ENCODE data around the gene CPZ.

CPZ gene

GRCh38 chr4:8582016-8582415 lies 10.5 kb upstream of the CPZ start:
- Histone ChIP-seq H3K79me2 (ENCODE audit: low read length) (no peaks in the 10 kb centered on the region), H3K27ac (ENCODE audit: low read length) (no peak overlapping the region), H3K9ac (ENCODE audit: low read length) (no peak overlapping the region), H3K9me3 (replicated peaks; ENCODE audit: insufficient read depth, low read length) (no peaks in the 10 kb centered on the region), H3K4me1 (ENCODE audit: low read length) (no peaks in the 10 kb centered on the region), H3K9me2 (replicated peaks; ENCODE audit: insufficient read depth, low read length) (no peaks in the 10 kb centered on the region), H3K4me3 (ENCODE audit: low read length) (no peak overlapping the region), H3K27me3 (replicated peaks; ENCODE audit: insufficient read depth, low read length) (peaks cover 79% of the 10 kb centered on the region), H3F3A (ENCODE audit: insufficient read depth, low read length) (no peaks in the 10 kb centered on the region), H3K36me3 (replicated peaks; ENCODE audit: insufficient read depth, low read length) (no peaks in the 10 kb centered on the region), H2AFZ (ENCODE audit: low read length) (no peak overlapping the region), H4K20me1 (ENCODE audit: insufficient read depth, low read length) (no peaks in the 10 kb centered on the region), H3K4me2 (ENCODE audit: low read depth, low read length) (no peak overlapping the region)
- TF ChIP-seq CTCF (IDR thresholded peaks at IDR 0.05; ENCODE audit: low read length) (no peak), EZH2phosphoT487 (IDR thresholded peaks at IDR 0.05; ENCODE audit: low read length) (no peak), EZH2 (optimal IDR thresholded peaks at IDR 0.05; ENCODE audit: low read depth, low read length) (no peak)
- no peak for DNase-seq

DNA sequence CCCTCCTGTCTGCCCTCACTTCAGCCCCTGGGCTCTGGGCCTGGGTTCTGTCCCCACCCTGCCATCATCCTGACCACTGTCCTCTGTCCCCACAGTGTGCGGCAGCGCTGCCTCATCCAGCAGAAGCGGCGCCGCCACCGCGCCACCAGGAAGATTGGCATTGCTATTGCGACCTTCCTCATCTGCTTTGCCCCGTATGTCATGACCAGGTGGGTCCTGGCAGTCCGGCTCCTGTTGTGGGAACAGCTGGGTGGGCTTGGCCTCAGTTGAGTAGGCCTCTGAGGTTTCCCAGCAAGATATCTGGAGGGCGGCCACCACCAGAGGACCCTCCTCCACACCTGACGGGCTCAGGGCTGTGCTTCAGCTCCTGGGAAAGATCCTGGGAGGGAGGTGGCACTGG lies 10.1 kb upstream of the CPZ start:
- no peaks in the 10 kb centered on the region for H3K4me1 ChIP-seq (ENCODE audit: low read length)
- H2AFZ ChIP-seq (ENCODE audit: low read length) = no peak overlapping the region
- H3K9me3 ChIP-seq (replicated peaks; ENCODE audit: insufficient read depth, low read length) = no peaks in the 10 kb centered on the region
- H3K79me2 ChIP-seq (ENCODE audit: low read length) = no peaks in the 10 kb centered on the region
- no peak overlapping the region for H3K27ac ChIP-seq (ENCODE audit: low read length)
- H3F3A ChIP-seq (ENCODE audit: insufficient read depth, low read length) = no peaks in the 10 kb centered on the region
- H3K27me3 ChIP-seq (replicated peaks; ENCODE audit: insufficient read depth, low read length) = peaks cover 79% of the 10 kb centered on the region
- no peak overlapping the region for H3K9ac ChIP-seq (ENCODE audit: low read length)
- no peaks in the 10 kb centered on the region for H3K9me2 ChIP-seq (replicated peaks; ENCODE audit: insufficient read depth, low read length)
- no peak for DNase-seq
- no peaks in the 10 kb centered on the region for H3K36me3 ChIP-seq (replicated peaks; ENCODE audit: insufficient read depth, low read length)
- H3K4me2 ChIP-seq (ENCODE audit: low read depth, low read length) = no peak overlapping the region
- no peaks in the 10 kb centered on the region for H4K20me1 ChIP-seq (ENCODE audit: insufficient read depth, low read length)
- no peak for TF ChIP-seq EZH2 (optimal IDR thresholded peaks at IDR 0.05; ENCODE audit: low read depth, low read length)
- no peak for TF ChIP-seq CTCF (IDR thresholded peaks at IDR 0.05; ENCODE audit: low read length)
- no peak for TF ChIP-seq EZH2phosphoT487 (IDR thresholded peaks at IDR 0.05; ENCODE audit: low read length)
- H3K4me3 ChIP-seq (ENCODE audit: low read length) = no peak overlapping the region

DNA sequence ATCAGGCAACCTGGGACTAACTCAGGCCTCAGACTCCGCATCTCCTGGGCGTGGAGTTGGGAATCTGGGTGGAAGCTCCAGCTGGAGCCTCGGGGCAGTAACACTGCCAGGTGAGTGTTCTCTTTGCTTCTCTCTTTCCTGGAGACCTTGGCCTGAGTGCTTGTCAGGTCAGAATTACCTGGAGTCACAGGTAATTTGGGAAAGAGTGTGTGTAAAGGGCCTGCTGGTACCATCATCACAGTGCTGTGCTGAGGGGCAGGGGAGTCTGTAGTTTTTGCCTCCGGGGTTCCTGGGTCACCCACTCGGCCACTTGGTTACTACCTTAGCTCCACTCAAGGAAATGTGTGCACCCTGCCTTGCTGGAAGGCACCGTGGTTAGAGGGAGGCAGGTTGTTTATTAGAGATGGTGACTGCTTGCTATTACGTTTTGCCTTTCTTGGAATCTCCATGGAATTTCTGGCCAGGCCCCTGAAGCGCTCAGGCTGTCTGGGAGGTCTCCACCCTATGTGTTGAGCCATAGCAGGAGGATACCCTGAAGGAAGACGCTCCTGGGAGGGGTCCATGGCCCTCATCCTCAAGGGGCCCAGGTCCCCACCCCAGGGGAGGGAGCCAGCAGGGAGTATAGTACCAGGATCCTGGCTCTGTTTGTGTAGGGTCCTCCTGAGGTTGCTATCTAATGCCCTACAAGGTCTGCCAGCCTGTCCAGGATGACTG lies 9.5 kb upstream of the CPZ start:
- peaks cover 79% of the 10 kb centered on the region for H3K27me3 ChIP-seq (replicated peaks; ENCODE audit: insufficient read depth, low read length)
- H3K79me2 ChIP-seq (ENCODE audit: low read length) = no peaks in the 10 kb centered on the region
- no peaks in the 10 kb centered on the region for H3K4me1 ChIP-seq (ENCODE audit: low read length)
- H3F3A ChIP-seq (ENCODE audit: insufficient read depth, low read length) = no peaks in the 10 kb centered on the region
- TF ChIP-seq EZH2phosphoT487 (IDR thresholded peaks at IDR 0.05; ENCODE audit: low read length) (no peak), CTCF (IDR thresholded peaks at IDR 0.05; ENCODE audit: low read length) (no peak), EZH2 (optimal IDR thresholded peaks at IDR 0.05; ENCODE audit: low read depth, low read length) (no peak)
- H3K9me2 ChIP-seq (replicated peaks; ENCODE audit: insufficient read depth, low read length) = no peaks in the 10 kb centered on the region
- H3K9ac ChIP-seq (ENCODE audit: low read length) = no peak overlapping the region
- no peak for DNase-seq
- H3K36me3 ChIP-seq (replicated peaks; ENCODE audit: insufficient read depth, low read length) = no peaks in the 10 kb centered on the region
- no peak overlapping the region for H3K4me2 ChIP-seq (ENCODE audit: low read depth, low read length)
- no peak overlapping the region for H3K27ac ChIP-seq (ENCODE audit: low read length)
- H3K4me3 ChIP-seq (ENCODE audit: low read length) = no peak overlapping the region
- H2AFZ ChIP-seq (ENCODE audit: low read length) = no peak overlapping the region
- no peaks in the 10 kb centered on the region for H3K9me3 ChIP-seq (replicated peaks; ENCODE audit: insufficient read depth, low read length)
- H4K20me1 ChIP-seq (ENCODE audit: insufficient read depth, low read length) = no peaks in the 10 kb centered on the region
